Cerebellar cortex (tissue), 1 donor: ENCODE data around the gene UBXN6.
A peak's percentile ranks its signal among the peaks of the same experiment; 100 is the strongest.

Source experiments
- DNase-seq: peaks from one replicate; pipeline ENCODE4 v3.0.0-alpha.2; 2015; ENCODE audit warnings: low spot score

The UBXN6 gene

GRCh38 chr19:4457654-4458395 is at the start of gene UBXN6:
TSS of gene UBXN6 (minus strand) at chr19:4457794. CDS start at chr19:4457697, 97 bp downstream.
- peak; percentile 99 for DNase-seq

GRCh38 chr19:4507150-4507452 is 49.5 kb upstream of the UBXN6 start:
- DNase-seq: no peak

- DNase-seq: no peak
Observed at GRCh38 chr19:4506449-4507149, 49.0 kb upstream of the UBXN6 start.

GRCh38 chr19:4505570-4506448 is 48.2 kb upstream of the UBXN6 start:
- no peak for DNase-seq

GRCh38 chr19:4504891-4505569 is 47.4 kb upstream of the UBXN6 start:
- no peak for DNase-seq

GRCh38 chr19:4504297-4504701 is 46.7 kb upstream of the UBXN6 start:
- DNase-seq: no peak

- DNase-seq: no peak
Observed at GRCh38 chr19:4503825-4504170, 46.2 kb upstream of the UBXN6 start.

- no peak for DNase-seq
Observed at GRCh38 chr19:4503132-4503824, 45.7 kb upstream of the UBXN6 start.

- DNase-seq: no peak
Observed at GRCh38 chr19:4502282-4503131, 44.9 kb upstream of the UBXN6 start.

- no peak for DNase-seq
Observed at GRCh38 chr19:4501691-4502090, 44.1 kb upstream of the UBXN6 start.

GRCh38 chr19:4500841-4501591 is 43.4 kb upstream of the UBXN6 start:
- DNase-seq: no peak

- no peak for DNase-seq
Observed at GRCh38 chr19:4499855-4500254, 42.3 kb upstream of the UBXN6 start.

GRCh38 chr19:4499318-4499717 is 41.7 kb upstream of the UBXN6 start:
- no peak for DNase-seq

- no peak for DNase-seq
Observed at GRCh38 chr19:4498694-4499093, 41.1 kb upstream of the UBXN6 start.

GRCh38 chr19:4497770-4498389 is 40.3 kb upstream of the UBXN6 start:
- no peak for DNase-seq

- DNase-seq: no peak
Observed at GRCh38 chr19:4496304-4496703, 38.7 kb upstream of the UBXN6 start.

- no peak for DNase-seq
Observed at GRCh38 chr19:4495471-4495870, 37.9 kb upstream of the UBXN6 start.

GRCh38 chr19:4494691-4495064 is 37.1 kb upstream of the UBXN6 start:
- no peak for DNase-seq

GRCh38 chr19:4493929-4494690 is 36.5 kb upstream of the UBXN6 start:
- no peak for DNase-seq
